Left ventricle myocardium inferior (tissue), 1 donor: ENCODE measurements around the gene CDH4. TPM values are rescaled to one million over a fixed set of nuclear protein-coding genes. Genes with fewer than 3 reads are reported as not detected.

Source experiments
- DNase-seq: peaks from one replicate; pipeline ENCODE4 v3.0.0-alpha.2; 2020
- H3K27ac ChIP-seq: fragments of 200-600 bp; replicated peaks from 2 replicates; pipeline ENCODE4 v1.8.0; 2021
- H3K27me3 ChIP-seq: fragments of 200-600 bp; 2 replicates; pipeline ENCODE4 v1.8.0; 2021; ENCODE audit warnings: low read depth
- H3K36me3 ChIP-seq: fragments of 200-600 bp; 2 replicates; pipeline ENCODE4 v1.8.0; 2021
- H3K4me1 ChIP-seq: fragments of 200-600 bp; 2 replicates; pipeline ENCODE4 v1.8.0; 2021
- H3K4me3 ChIP-seq: fragments of 200-600 bp; 2 replicates; pipeline ENCODE4 v1.8.0; 2021; ENCODE audit warnings: mild to moderate bottlenecking, moderate library complexity
- H3K9me3 ChIP-seq: fragments of 200-600 bp; replicated peaks from 2 replicates; pipeline ENCODE4 v1.8.0; 2021
- CTCF ChIP-seq: fragments of 200-600 bp; IDR thresholded peaks from 2 replicates; pipeline ENCODE4 v1.8.0; 2021; ENCODE audit warnings: antibody characterized with exemption, mild to moderate bottlenecking, borderline replicate concordance
- intact Hi-C: fragments of 100-400 bp; cut with micrococcal nuclease; formaldehyde crosslinking; loops from one replicate; pipeline ENCODE4 v1.11.0; 2022
- total RNA-seq: library from RNA; stranded (reverse); fragmentation: NEBNext Ultra II Directional; extraction: Animal tissue kit (Norgen Biotek cat#: 25700); gene quantifications from one replicate; pipeline ENCODE4 v1.2.1, GENCODE V29; 2021
- donor health status: DM: no; HTN: yes; CAD: no; lungs with severe emphysema.

The CDH4 gene
- total RNA-seq, 1 donor from 2014 or later, result 0.05 TPM

GRCh38 chr20:61919675-61920365 is 667.8 kb downstream of the CDH4 start:
- intact Hi-C loops, result no loop called here
- TF ChIP-seq CTCF, result no peak
- Histone ChIP-seq H3K4me3 (no peak overlapping the region), H3K36me3 (no peaks in the 10 kb centered on the region), H3K27ac (no peak overlapping the region), H3K9me3 (no peaks in the 10 kb centered on the region), H3K4me1 (no peaks in the 10 kb centered on the region), H3K27me3 (peaks cover 58% of the 10 kb centered on the region)
- DNase-seq, result no peak

GRCh38 chr20:61922411-61922810 is 670.4 kb downstream of the CDH4 start:
- no peak for TF ChIP-seq CTCF
- intact Hi-C loops, result no loop called here
- Histone ChIP-seq H3K36me3 (no peaks in the 10 kb centered on the region), H3K27me3 (peaks cover 52% of the 10 kb centered on the region), H3K4me3 (no peak overlapping the region), H3K4me1 (no peaks in the 10 kb centered on the region), H3K9me3 (no peaks in the 10 kb centered on the region), H3K27ac (no peak overlapping the region)
- no peak for DNase-seq

GRCh38 chr20:61922936-61923335 is 670.9 kb downstream of the CDH4 start:
- Histone ChIP-seq H3K4me1 (no peaks in the 10 kb centered on the region), H3K27me3 (peaks cover 47% of the 10 kb centered on the region), H3K9me3 (no peaks in the 10 kb centered on the region), H3K36me3 (no peaks in the 10 kb centered on the region), H3K27ac (no peak overlapping the region), H3K4me3 (no peak overlapping the region)
- intact Hi-C loops, result no loop called here
- TF ChIP-seq CTCF, result no peak
- DNase-seq, result no peak

- intact Hi-C loops, result no loop called here
- DNase-seq, result no peak
- Histone ChIP-seq H3K27me3 (peaks cover 40% of the 10 kb centered on the region), H3K36me3 (no peaks in the 10 kb centered on the region), H3K4me3 (no peak overlapping the region), H3K4me1 (no peaks in the 10 kb centered on the region), H3K9me3 (peaks cover under 1% of the 10 kb centered on the region), H3K27ac (no peak overlapping the region)
- no peak for TF ChIP-seq CTCF
Measured at GRCh38 chr20:61923371-61924166, 671.5 kb downstream of the CDH4 start.

GRCh38 chr20:61924211-61924857 is 672.3 kb downstream of the CDH4 start:
- TF ChIP-seq CTCF, result no peak

More at GRCh38 chr20:61924211-61924857, 672.3 kb downstream of the CDH4 start:
- Histone ChIP-seq H3K9me3 (peaks cover 8% of the 10 kb centered on the region), H3K27ac (no peak overlapping the region), H3K27me3 (peaks cover 40% of the 10 kb centered on the region), H3K36me3 (no peaks in the 10 kb centered on the region), H3K4me3 (no peak overlapping the region), H3K4me1 (no peaks in the 10 kb centered on the region)
- intact Hi-C loops, result no loop called here
- DNase-seq, result no peak
